Stomach (tissue), 4 donors: ENCODE results near the gene PLCB1.

Experiments
- CTCF ChIP-seq, 7 experiments: fragments of 450-650 bp in 4 of 7; fragments of 200-600 bp in 3 of 7; sonication (generic) in 3 of 7; IDR thresholded peaks; one replicate each; pipeline ENCODE4 v1.5.1; 2016 to 2019; ENCODE audit warnings: antibody characterized with exemption in 7 of 7, control low read depth in 2 of 7, mild to moderate bottlenecking in 1 of 7
- POLR2A ChIP-seq, 4 donors: fragments of 450-650 bp; IDR thresholded peaks; one replicate each; pipeline ENCODE4 v1.6.1; 2016; ENCODE audit warnings: antibody characterized with exemption in 4 of 4, control low read depth in 2 of 4, mild to moderate bottlenecking in 1 of 4, moderate library complexity in 1 of 4

- no peak for TF ChIP-seq CTCF (IDR thresholded peaks at IDR 0.05)
- TF ChIP-seq POLR2A (IDR thresholded peaks at IDR 0.05) = no peak
Observed at GRCh38 chr20:8842525-8842924, 710.5 kb downstream of the PLCB1 start.
